Lung (tissue), 12 donors: Measurements from ENCODE around the gene MAN2A1. TPM values are rescaled to one million over a fixed set of nuclear protein-coding genes. Genes with fewer than 3 reads are reported as not detected.

Source experiments
- ATAC-seq: fragments of 200-7000 bp; cut with Tn5 transposase; one replicate; pipeline ENCODE4 v1.9.1; 2020; ENCODE audit warnings: moderate number of reproducible peaks; ENCODE audit not compliant: insufficient read depth, low FRiP score
- DNase-seq, 3 donors: peaks; one replicate each; pipeline ENCODE4 v3.0.0-alpha.2; 2013 to 2017
- H3K27ac ChIP-seq, 2 donors: one replicate each; pipeline ENCODE4 v1.5.1; 2013; ENCODE audit warnings: mild to moderate bottlenecking in 2 of 2, moderate library complexity in 2 of 2, control low read depth in 1 of 2, inconsistent platforms in 1 of 2, low read depth in 1 of 2, low read length in 1 of 2
- H3K27me3 ChIP-seq, 3 donors: one replicate each; pipeline ENCODE4 v1.5.1; 2013; ENCODE audit warnings: low read length in 2 of 3; ENCODE audit not compliant: control insufficient read depth in 3 of 3, insufficient read depth in 3 of 3
- H3K36me3 ChIP-seq, 4 donors: one replicate each; pipeline ENCODE4 v1.5.1; 2013; ENCODE audit warnings: low read length in 4 of 4, mild to moderate bottlenecking in 1 of 4, moderate library complexity in 1 of 4; ENCODE audit not compliant: control insufficient read depth in 4 of 4, insufficient read depth in 4 of 4
- H3K4me1 ChIP-seq, 5 donors: one replicate each; pipeline ENCODE4 v1.5.1; 2013; ENCODE audit warnings: low read length in 5 of 5, mild to moderate bottlenecking in 2 of 5, moderate library complexity in 1 of 5; ENCODE audit not compliant: control insufficient read depth in 5 of 5, insufficient read depth in 5 of 5
- H3K4me3 ChIP-seq: one replicate; pipeline ENCODE4 v1.5.1; 2013; ENCODE audit warnings: mild to moderate bottlenecking, control low read depth, moderate library complexity
- H3K9ac ChIP-seq, 2 donors: one replicate each; pipeline ENCODE4 v1.5.1; 2013; ENCODE audit warnings: low read length in 2 of 2, control low read depth in 1 of 2; ENCODE audit not compliant: insufficient read depth in 1 of 2
- H3K9me3 ChIP-seq, 4 donors: one replicate each; pipeline ENCODE4 v1.5.1; 2013; ENCODE audit warnings: low read length in 3 of 4, mild to moderate bottlenecking in 1 of 4, moderate library complexity in 1 of 4; ENCODE audit not compliant: control insufficient read depth in 4 of 4, insufficient read depth in 3 of 4
- WGBS, 2 donors: extraction: QIAGEN DNeasy Blood & Tissue Kit; methylation state at CpG; one replicate each; pipeline ENCODE4 v1.1.7; 2013; 5-methylcytosine and 5-hydroxymethylcytosine counted together
- polyA plus RNA-seq, 2 donors: library from polyadenylated mRNA; stranded (reverse); fragments of 200-250 nt; gene quantifications; one replicate each; pipeline ENCODE4 v1.2.1, GENCODE V29; 2013
- total RNA-seq, 2 donors: library from RNA; depleted of rRNA in 1 of 2; stranded (reverse); fragments of >200 nt in 1 of 2; gene quantifications; one replicate each; pipeline ENCODE4 v1.2.1, GENCODE V29; 2014 to 2021
- TF ChIP-seq, protein P1 (sequence below): IDR thresholded peaks from 2 replicates; pipeline ENCODE4 v1.5.1; 2012; ENCODE audit warnings: mild to moderate bottlenecking; ENCODE audit errors: control extremely low read depth, extremely low read depth
- donor health status: control.
- donor health status: control.
- donor health status: Bipolar disorder and iron deficiency.
- donor health status: healthy.
- donor health status: DM: yes; HTN: yes; CAD: no.

MAN2A1 gene
- total and polyA plus RNA-seq, 4 donors: 7.8 to 65.1 (median 25.3) TPM

DNA sequence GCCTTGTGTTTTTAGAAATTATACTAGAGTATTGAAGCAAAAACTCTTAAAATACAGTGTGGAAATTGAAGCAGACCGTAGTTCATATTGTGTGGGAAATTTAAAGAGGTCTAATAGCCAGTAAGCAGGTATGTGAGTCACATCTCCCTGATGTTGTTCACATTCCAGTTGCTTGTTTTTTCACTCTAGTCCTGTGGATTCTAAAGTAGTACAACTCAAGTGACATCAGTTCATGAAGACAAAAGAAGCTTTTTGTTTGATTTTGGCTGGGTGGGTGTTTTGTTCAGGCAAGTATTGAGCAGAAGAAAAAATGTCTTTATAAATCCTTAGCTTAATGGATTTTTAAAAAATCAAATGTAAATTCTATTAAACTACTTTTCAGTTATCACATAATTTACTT is 216.2 kb downstream of the MAN2A1 start:
- WGBS, 2 donors: 81 to 85% methylated on average over 1 of the region's 1 CpG

DNA sequence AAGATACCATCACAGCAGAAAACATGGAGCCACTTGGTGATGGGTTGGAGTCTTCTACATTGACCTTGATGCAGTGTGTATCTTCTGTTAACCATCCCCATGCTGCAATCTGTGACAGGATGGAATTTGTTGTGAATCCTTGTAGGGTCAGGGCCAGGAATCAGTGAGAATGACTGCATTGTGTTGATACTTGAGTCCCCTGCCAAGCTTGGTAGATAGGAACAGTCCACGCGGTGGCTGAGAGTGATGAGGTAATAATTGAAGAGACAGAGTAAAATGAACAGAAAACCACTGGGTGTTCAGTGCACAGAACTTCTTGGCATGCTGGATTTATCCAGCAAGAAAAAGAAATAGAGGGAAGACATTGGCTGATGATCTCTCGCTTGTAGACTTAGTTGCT is 217.5 kb downstream of the MAN2A1 start:
- DNase-seq: no peak
- H3K9me3 ChIP-seq: no peaks in the 10 kb centered on the region
- H3K27me3 ChIP-seq: no peaks in the 10 kb centered on the region
- H3K27ac ChIP-seq: no peak overlapping the region
- H3K4me3 ChIP-seq: no peak overlapping the region
- TF ChIP-seq, protein P1, sequence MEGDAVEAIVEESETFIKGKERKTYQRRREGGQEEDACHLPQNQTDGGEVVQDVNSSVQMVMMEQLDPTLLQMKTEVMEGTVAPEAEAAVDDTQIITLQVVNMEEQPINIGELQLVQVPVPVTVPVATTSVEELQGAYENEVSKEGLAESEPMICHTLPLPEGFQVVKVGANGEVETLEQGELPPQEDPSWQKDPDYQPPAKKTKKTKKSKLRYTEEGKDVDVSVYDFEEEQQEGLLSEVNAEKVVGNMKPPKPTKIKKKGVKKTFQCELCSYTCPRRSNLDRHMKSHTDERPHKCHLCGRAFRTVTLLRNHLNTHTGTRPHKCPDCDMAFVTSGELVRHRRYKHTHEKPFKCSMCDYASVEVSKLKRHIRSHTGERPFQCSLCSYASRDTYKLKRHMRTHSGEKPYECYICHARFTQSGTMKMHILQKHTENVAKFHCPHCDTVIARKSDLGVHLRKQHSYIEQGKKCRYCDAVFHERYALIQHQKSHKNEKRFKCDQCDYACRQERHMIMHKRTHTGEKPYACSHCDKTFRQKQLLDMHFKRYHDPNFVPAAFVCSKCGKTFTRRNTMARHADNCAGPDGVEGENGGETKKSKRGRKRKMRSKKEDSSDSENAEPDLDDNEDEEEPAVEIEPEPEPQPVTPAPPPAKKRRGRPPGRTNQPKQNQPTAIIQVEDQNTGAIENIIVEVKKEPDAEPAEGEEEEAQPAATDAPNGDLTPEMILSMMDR: no peak
- no peaks in the 10 kb centered on the region for H3K4me1 ChIP-seq
- H3K9ac ChIP-seq: no peak overlapping the region
- WGBS, 2 donors: 82 to 87% methylated on average over 3 of the region's 3 CpGs
- H3K36me3 ChIP-seq: no peaks in the 10 kb centered on the region
- ATAC-seq: no peak

More for the DNA sequence above, 216.2 kb downstream of the MAN2A1 start:
- H3K27ac ChIP-seq: no peak overlapping the region
- no peaks in the 10 kb centered on the region for H3K4me1 ChIP-seq
- TF ChIP-seq, protein P1: no peak
- H3K36me3 ChIP-seq: no peaks in the 10 kb centered on the region
- no peaks in the 10 kb centered on the region for H3K27me3 ChIP-seq
- ATAC-seq: no peak
- no peak for DNase-seq
- no peak overlapping the region for H3K4me3 ChIP-seq
- no peak overlapping the region for H3K9ac ChIP-seq
- H3K9me3 ChIP-seq: no peaks in the 10 kb centered on the region

DNA sequence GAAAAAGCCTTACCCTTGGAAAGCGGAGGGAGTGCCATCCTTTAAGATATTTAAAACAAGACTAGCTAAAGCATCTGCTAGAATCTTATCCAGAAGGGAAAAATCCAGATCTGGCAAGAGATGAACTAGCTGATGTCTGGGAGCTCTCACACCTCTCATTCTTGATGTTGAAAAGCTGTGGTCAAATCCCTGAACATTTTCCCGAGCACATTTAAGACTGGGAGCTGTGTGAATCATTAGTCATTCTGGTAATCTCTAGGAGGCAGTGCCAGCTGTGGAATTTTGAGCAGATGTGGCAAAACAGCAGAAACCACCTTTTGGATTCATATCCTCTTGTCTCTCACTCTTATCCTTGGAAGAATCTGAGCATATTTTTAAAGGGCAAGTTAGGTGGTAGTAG is 218.0 kb downstream of the MAN2A1 start:
- Histone ChIP-seq H3K4me3 (no peak overlapping the region), H3K27ac (no peak overlapping the region), H3K4me1 (no peaks in the 10 kb centered on the region), H3K9me3 (no peaks in the 10 kb centered on the region), H3K36me3 (no peaks in the 10 kb centered on the region), H3K9ac (no peak overlapping the region), H3K27me3 (no peaks in the 10 kb centered on the region)
- ATAC-seq: no peak
- DNase-seq: no peak
- WGBS, 2 donors: 73 to 91% methylated on average over 2 of the region's 2 CpGs
- TF ChIP-seq, protein P1: no peak

DNA sequence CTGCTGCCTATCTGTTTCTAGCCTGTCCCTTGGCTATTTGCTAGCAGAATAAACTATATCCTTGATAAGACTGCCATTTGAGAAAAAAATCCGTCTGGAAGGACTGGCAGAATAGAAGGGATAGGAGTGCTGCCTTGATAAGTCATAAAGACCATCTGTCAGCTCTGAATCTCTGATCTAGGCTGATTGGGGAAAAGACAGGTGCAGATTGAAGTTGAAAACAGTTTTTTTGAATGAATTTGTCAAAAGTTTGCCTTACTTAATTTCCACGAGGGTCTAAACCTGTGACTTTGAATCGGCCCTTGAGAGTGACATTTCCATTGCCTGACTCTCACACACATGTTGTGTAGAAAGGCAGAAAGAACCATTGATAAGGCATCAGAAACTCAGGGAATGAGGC is 218.6 kb downstream of the MAN2A1 start:
- TF ChIP-seq, protein P1: no peak

More for the DNA sequence above, 218.6 kb downstream of the MAN2A1 start:
- DNase-seq (no peak), ATAC-seq (no peak)
- H3K9ac ChIP-seq: no peak overlapping the region
- no peak overlapping the region for H3K27ac ChIP-seq
- WGBS, 2 donors: 83 to 89% methylated on average over 3 of the region's 3 CpGs
- H3K4me3 ChIP-seq: no peak overlapping the region
- H3K27me3 ChIP-seq: no peaks in the 10 kb centered on the region
- no peaks in the 10 kb centered on the region for H3K36me3 ChIP-seq
- no peaks in the 10 kb centered on the region for H3K4me1 ChIP-seq
- no peaks in the 10 kb centered on the region for H3K9me3 ChIP-seq
